K562 (cell line): ENCODE measurements around the gene RSPH6A. TPM values are rescaled to one million over a fixed set of nuclear protein-coding genes. Genes with fewer than 3 reads are reported as not detected.

Experiments
- ASH1L ChIP-seq: fragments of 450-650 bp; IDR thresholded peaks from 2 replicates; pipeline ENCODE4 v1.6.1; 2018; ENCODE audit warnings: borderline replicate concordance, mild to moderate bottlenecking, low read depth; ENCODE audit not compliant: partially characterized antibody
- ATF3 ChIP-seq, 2 experiments: fragments of 450-650 bp in 1 of 2; sonication (generic) in 1 of 2; formaldehyde crosslinking in 1 of 2; IDR thresholded peaks in 1 of 2; conservative IDR thresholded peaks in 1 of 2; 2 replicates each; pipeline versions ENCODE4 v1.6.1 to v1.8.1; 2016 to 2023; ENCODE audit warnings: mild to moderate bottlenecking in 2 of 2, moderate library complexity in 2 of 2, inconsistent platforms in 1 of 2, missing genetic modification reagents in 1 of 2
- CAMTA2 ChIP-seq: fragments of 250-450 bp; sonication (Bioruptor Pico); conservative IDR thresholded peaks from 2 replicates; pipeline ENCODE4 v1.5.1; 2022
- CBFA2T3 ChIP-seq: fragments of 450-650 bp; IDR thresholded peaks from 2 replicates; pipeline ENCODE4 v1.6.1; 2017
- CBX1 ChIP-seq: sonication (generic); IDR thresholded peaks from 2 replicates; pipeline ENCODE4 v1.6.1; 2016; ENCODE audit warnings: antibody characterized with exemption, low read depth, mild to moderate bottlenecking
- FOXK1 ChIP-seq: sonication (generic); formaldehyde crosslinking; IDR thresholded peaks from 2 replicates; pipeline ENCODE4 v1.8.0; 2022; ENCODE audit warnings: missing genetic modification reagents, mild to moderate bottlenecking, borderline replicate concordance
- GABPA ChIP-seq: fragments of 200-800 bp; sonication (Bioruptor generic); conservative IDR thresholded peaks from 2 replicates; pipeline ENCODE4 v1.6.1; 2016; ENCODE audit warnings: low read depth, missing genetic modification characterization, missing compliant biosample characterization
- GTF2A2 ChIP-seq: IDR thresholded peaks from 2 replicates; pipeline ENCODE4 v1.6.1; 2016; ENCODE audit warnings: mild to moderate bottlenecking, missing genetic modification characterization, missing compliant biosample characterization
- KDM5B ChIP-seq: fragments of 200-600 bp; sonication (generic); IDR thresholded peaks from 2 replicates; pipeline ENCODE4 v1.6.1; 2012; ENCODE audit warnings: low read depth, mild to moderate bottlenecking, moderate library complexity, low read length, control low read depth, inconsistent platforms; ENCODE audit not compliant: insufficient replicate concordance
- KLF1 ChIP-seq: fragments of 450-650 bp; IDR thresholded peaks from 2 replicates; pipeline ENCODE4 v1.6.1; 2016; ENCODE audit warnings: missing genetic modification characterization, missing compliant biosample characterization
- MAFF ChIP-seq: IDR thresholded peaks from 2 replicates; pipeline ENCODE4 v1.6.1; 2012; ENCODE audit warnings: low read length, improper control_type of control experiment
- MAFG ChIP-seq: fragments of 450-650 bp; conservative IDR thresholded peaks from 2 replicates; pipeline ENCODE4 v1.6.1; 2016; ENCODE audit warnings: missing genetic modification characterization, missing compliant biosample characterization
- MCM2 ChIP-seq: fragments of 450-650 bp; IDR thresholded peaks from 2 replicates; pipeline ENCODE4 v1.6.1; 2017; ENCODE audit warnings: low read depth, mild to moderate bottlenecking
- MED1 ChIP-seq: sonication (generic); formaldehyde crosslinking; IDR thresholded peaks from 2 replicates; pipeline ENCODE4 v1.8.1; 2023; ENCODE audit warnings: missing genetic modification reagents, borderline replicate concordance
- POLR2AphosphoS5 ChIP-seq: IDR thresholded peaks from 2 replicates; pipeline ENCODE4 v1.6.1; 2011; ENCODE audit warnings: mild to moderate bottlenecking, low read depth, low read length, moderate library complexity; ENCODE audit not compliant: control insufficient read depth, insufficient read depth
- POLR2B ChIP-seq: fragments of 450-650 bp; IDR thresholded peaks from 2 replicates; pipeline ENCODE4 v1.6.1; 2018; ENCODE audit warnings: low read depth; ENCODE audit not compliant: partially characterized antibody
- RBFOX2 ChIP-seq: fragments of 200-400 bp; formaldehyde crosslinking; IDR thresholded peaks from 2 replicates; pipeline ENCODE4 v1.6.1; 2017; ENCODE audit warnings: low read depth, mild to moderate bottlenecking, low read length, moderate library complexity
- RREB1 ChIP-seq: fragments of 250-450 bp; sonication (Bioruptor Pico); IDR thresholded peaks from 2 replicates; pipeline ENCODE4 v1.4.0; 2020
- SAFB ChIP-seq: fragments of 200-400 bp; formaldehyde crosslinking; IDR thresholded peaks from 2 replicates; pipeline ENCODE4 v1.6.1; 2017; ENCODE audit warnings: low read depth, low read length, borderline replicate concordance
- TCF3 ChIP-seq: sonication (generic); formaldehyde crosslinking; IDR thresholded peaks from 2 replicates; pipeline ENCODE4 v1.4.0; 2020; ENCODE audit warnings: mild to moderate bottlenecking, missing genetic modification reagents
- WHSC1 ChIP-seq: IDR thresholded peaks from one replicate; pipeline ENCODE4 v1.6.1; 2012; ENCODE audit warnings: low read length, control low read depth, inconsistent platforms
- ZFP30 ChIP-seq: fragments of 250-450 bp; sonication (Bioruptor Pico); IDR thresholded peaks from 2 replicates; pipeline ENCODE4 v1.8.0; 2022; ENCODE audit warnings: moderate library complexity, mild to moderate bottlenecking, inconsistent platforms, borderline replicate concordance
- ZNF778 ChIP-seq: fragments of 450-650 bp; formaldehyde crosslinking; IDR thresholded peaks from 2 replicates; pipeline ENCODE4 v1.4.0; 2020; ENCODE audit warnings: mild to moderate bottlenecking, moderate library complexity
- polyA plus RNA-seq, 8 experiments: library from polyadenylated mRNA; depleted of rRNA in 4 of 8; stranded (reverse) in 5 of 8; unstranded in 3 of 8; fragments of >200 nt; fragmentation: Nextera tagmentation in 2 of 8; fragmentation: Illumina TruSeq in 1 of 8; extraction: Ambion mirVana in 2 of 8; extraction: Trizol in 1 of 8; gene quantifications; 2 replicates each; pipeline versions ENCODE4 v1.2.1 to v1.2.3, GENCODE V29; 2011 to 2014; ENCODE audit warnings: inconsistent platforms in 1 of 8, missing spikeins in 1 of 8
- total RNA-seq, 7 experiments: library from RNA; depleted of rRNA in 6 of 7; stranded (reverse); fragments of >200 nt in 6 of 7; fragmentation: Illumina TruSeq in 2 of 7; extraction: Trizol in 2 of 7; gene quantifications; 2 replicates each; pipeline versions ENCODE4 v1.2.1 to v1.2.3, GENCODE V29; 2011 to 2021; ENCODE audit warnings: low replicate concordance in 1 of 7

RSPH6A gene
- total and polyA plus RNA-seq, 9 of the 15 experiments (the other 6 are each of a cell fraction or from before 2014, with no cell fraction given): 0.03 to 0.15 (median 0.07) TPM; not detected in 5

- TF ChIP-seq ATF3 (IDR thresholded peaks at IDR 0.05) (no peak), ATF3 (CRISPR knock-in tag; conservative IDR thresholded peaks at IDR 0.05) (no peak), RBFOX2 (peak; percentile 71), ASH1L (no peak), MED1 (CRISPR knock-in tag) (no peak), ZFP30 (CRISPR knock-in tag) (no peak), FOXK1 (CRISPR knock-in tag) (no peak), GABPA (tag) (no peak), WHSC1 (no peak), CAMTA2 (CRISPR knock-in tag) (no peak), ZNF778 (CRISPR knock-in tag) (no peak), RREB1 (no peak), CBX1 (no peak), MAFF (no peak), POLR2B (peak; percentile 28), GTF2A2 (tag) (no peak), KDM5B (no peak), MCM2 (no peak), SAFB (peak; percentile 68; the same call in 1 of the 2 replicates), KLF1 (tag) (no peak), POLR2AphosphoS5 (peak; percentile 30; the same call in 1 of the 2 replicates), TCF3 (CRISPR knock-in tag) (no peak), CBFA2T3 (no peak), MAFG (tag) (no peak)
Measured at GRCh38 chr19:45767881-45768654, 47.0 kb downstream of the RSPH6A start (continued).
